ENCODE data around the gene PDRG1. TPM values are rescaled to one million over a fixed set of nuclear protein-coding genes. Genes with fewer than 3 reads are reported as not detected.

Gene PDRG1
- total RNA-seq, 1 experiment from 2014 or later = 48.2 TPM

DNA sequence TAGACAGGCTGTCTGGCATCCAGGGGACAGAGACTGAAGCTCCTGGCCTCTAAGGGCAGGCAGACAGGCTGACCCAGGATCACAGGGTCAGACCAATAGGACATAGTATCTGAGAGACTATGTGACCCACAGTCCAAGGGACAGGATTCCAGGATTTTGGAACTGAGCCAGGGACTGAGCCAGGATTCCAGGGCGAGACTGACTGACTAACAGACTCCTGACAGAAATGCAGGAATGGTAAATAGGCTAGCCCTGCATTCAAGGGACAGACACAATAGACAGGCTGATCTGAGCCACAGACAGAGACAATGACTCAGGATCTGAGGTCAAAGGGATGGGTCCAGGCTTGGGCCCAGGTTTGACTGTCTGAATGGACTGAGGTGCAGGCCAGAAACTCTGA is 35.9 kb upstream of the PDRG1 start:
- CTCF ChIA-PET = interaction anchor here (0.6 kb wide), 2 partner anchors 30 to 50 kb away, joined by 3 to 5 read pairs; no protein-coding TSS in a partner anchor
- Histone ChIP-seq H3K4me1 (ENCODE audit: control insufficient read depth, insufficient read depth, low read length) (peaks cover 36% of the 10 kb centered on the region), H3K36me3 (ENCODE audit: control insufficient read depth, insufficient read depth, low read length) (no peaks in the 10 kb centered on the region), H3K9me3 (ENCODE audit: control insufficient read depth, insufficient read depth, low read depth, low read length) (no peaks in the 10 kb centered on the region), H3K27me3 (ENCODE audit: control insufficient read depth, insufficient read depth, low read length) (no peaks in the 10 kb centered on the region), H3K4me3 (ENCODE audit: low read depth in 2 of 2, low read length in 2 of 2) (no peak overlapping the region), H3K27ac (ENCODE audit: low read length) (peak overlapping the region; percentile 74)
- TF ChIP-seq, protein P1, sequence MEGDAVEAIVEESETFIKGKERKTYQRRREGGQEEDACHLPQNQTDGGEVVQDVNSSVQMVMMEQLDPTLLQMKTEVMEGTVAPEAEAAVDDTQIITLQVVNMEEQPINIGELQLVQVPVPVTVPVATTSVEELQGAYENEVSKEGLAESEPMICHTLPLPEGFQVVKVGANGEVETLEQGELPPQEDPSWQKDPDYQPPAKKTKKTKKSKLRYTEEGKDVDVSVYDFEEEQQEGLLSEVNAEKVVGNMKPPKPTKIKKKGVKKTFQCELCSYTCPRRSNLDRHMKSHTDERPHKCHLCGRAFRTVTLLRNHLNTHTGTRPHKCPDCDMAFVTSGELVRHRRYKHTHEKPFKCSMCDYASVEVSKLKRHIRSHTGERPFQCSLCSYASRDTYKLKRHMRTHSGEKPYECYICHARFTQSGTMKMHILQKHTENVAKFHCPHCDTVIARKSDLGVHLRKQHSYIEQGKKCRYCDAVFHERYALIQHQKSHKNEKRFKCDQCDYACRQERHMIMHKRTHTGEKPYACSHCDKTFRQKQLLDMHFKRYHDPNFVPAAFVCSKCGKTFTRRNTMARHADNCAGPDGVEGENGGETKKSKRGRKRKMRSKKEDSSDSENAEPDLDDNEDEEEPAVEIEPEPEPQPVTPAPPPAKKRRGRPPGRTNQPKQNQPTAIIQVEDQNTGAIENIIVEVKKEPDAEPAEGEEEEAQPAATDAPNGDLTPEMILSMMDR (IDR thresholded peaks at IDR 0.05) = no peak
- no peak for TF ChIP-seq REST (IDR thresholded peaks at IDR 0.05; ENCODE audit: insufficient read depth in 1 of 2, low read depth in 2 of 2, low read length in 1 of 2)
- TF ChIP-seq POLR2AphosphoS5 (IDR thresholded peaks at IDR 0.05; ENCODE audit: low read depth, low read length) = no peak
- no peak for TF ChIP-seq SIN3A (IDR thresholded peaks at IDR 0.05; ENCODE audit: borderline replicate concordance, insufficient read depth, low read depth, low read length)
- TF ChIP-seq TCF7L2 (IDR thresholded peaks at IDR 0.05; ENCODE audit: low read depth, low read length) = no peak
- peak; percentile 58 for ATAC-seq
- intact Hi-C loops (cut with micrococcal nuclease; ENCODE audit: unreplicated experiment) = no loop called here
- no TSS peak for BruUV-seq (replicated peaks)
- POLR2A ChIA-PET = no interaction called here
- peak; percentile 59 for DNase-seq (ENCODE audit: low read depth, low spot score)
- in situ Hi-C loops (cut with HindIII; ENCODE audit: low pct_unique_long_range_greater_than_20kb, low sequenced_read_pairs) = no loop called here

GRCh38 chr20:31984981-31985471 is 33.2 kb upstream of the PDRG1 start:
- DNase-seq (ENCODE audit: low read depth, low spot score) = no peak
- H3K27me3 ChIP-seq (ENCODE audit: control insufficient read depth, insufficient read depth, low read length) = no peaks in the 10 kb centered on the region
- no peak for TF ChIP-seq POLR2AphosphoS5 (IDR thresholded peaks at IDR 0.05; ENCODE audit: low read depth, low read length)
- no peak for TF ChIP-seq REST (IDR thresholded peaks at IDR 0.05; ENCODE audit: insufficient read depth in 1 of 2, low read depth in 2 of 2, low read length in 1 of 2)
- TF ChIP-seq, protein P1 (IDR thresholded peaks at IDR 0.05) = no peak
- no peak for TF ChIP-seq TCF7L2 (IDR thresholded peaks at IDR 0.05; ENCODE audit: low read depth, low read length)
- TF ChIP-seq SIN3A (IDR thresholded peaks at IDR 0.05; ENCODE audit: borderline replicate concordance, insufficient read depth, low read depth, low read length) = no peak
- CTCF ChIA-PET = interaction anchor here (0.8 kb wide), 1 partner anchor 162 kb away, joined by 3 read pairs; no protein-coding TSS in a partner anchor
- POLR2A ChIA-PET = interaction anchor here (0.6 to 1.3 kb wide), 4 partner anchors 17 to 262 kb away, joined by 3 to 6 read pairs (median 3); no protein-coding TSS in a partner anchor
- peak; percentile 51 for ATAC-seq
- H3K4me3 ChIP-seq (ENCODE audit: low read depth in 2 of 2, low read length in 2 of 2) = no peak overlapping the region
- no peaks in the 10 kb centered on the region for H3K36me3 ChIP-seq (ENCODE audit: control insufficient read depth, insufficient read depth, low read length)
- peaks cover 33% of the 10 kb centered on the region for H3K4me1 ChIP-seq (ENCODE audit: control insufficient read depth, insufficient read depth, low read length)
- intact Hi-C loops (cut with micrococcal nuclease; ENCODE audit: unreplicated experiment) = no loop called here
- no peaks in the 10 kb centered on the region for H3K9me3 ChIP-seq (ENCODE audit: control insufficient read depth, insufficient read depth, low read depth, low read length)
- BruUV-seq (replicated peaks) = no TSS peak
- H3K27ac ChIP-seq (ENCODE audit: low read length) = peak overlapping the region; percentile 62
- in situ Hi-C loops (cut with HindIII; ENCODE audit: low pct_unique_long_range_greater_than_20kb, low sequenced_read_pairs) = no loop called here
